ENCODE data around the gene EEF1AKMT1.
"Not testable (repeated sequence)": the region's sequence is repeated elsewhere in the genome, so short reads cannot be mapped to it uniquely, and the experiment has no call there.

The EEF1AKMT1 gene

GRCh38 chr13:20686167-20686566 lies 87.6 kb downstream of the EEF1AKMT1 start:
- POLR2A ChIA-PET (ENCODE audit: low non-redundant PET): no interaction called here
- no peak overlapping the region for H3K27ac ChIP-seq
- CTCF ChIA-PET: no interaction called here
- no peak for TF ChIP-seq CTCF (conservative IDR thresholded peaks at IDR 0.05; ENCODE audit: low read depth)
- DNase-seq (ENCODE audit: low spot score): no peak

DNA sequence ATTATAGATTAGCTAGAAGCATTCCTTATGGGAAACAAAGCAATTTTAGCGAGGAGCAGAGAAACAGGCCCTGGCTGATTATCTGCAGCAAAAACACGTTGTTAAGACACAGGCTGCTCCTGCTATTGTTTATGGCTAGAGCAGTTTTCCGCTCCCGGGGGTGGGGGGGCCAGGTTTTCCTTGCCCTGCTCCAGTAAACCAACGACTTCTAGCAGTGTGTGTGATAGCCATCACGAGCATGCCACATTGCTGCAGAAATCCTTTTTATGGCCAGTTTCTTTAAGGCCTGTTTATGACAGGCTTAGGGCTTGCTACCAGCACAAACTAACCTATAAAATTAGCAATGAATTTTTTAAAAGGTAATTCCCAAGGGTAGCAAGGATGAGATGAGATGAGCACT lies 88.7 kb downstream of the EEF1AKMT1 start:
- no peak overlapping the region for H3K27ac ChIP-seq
- POLR2A ChIA-PET (ENCODE audit: low non-redundant PET): no interaction called here
- DNase-seq (ENCODE audit: low spot score): no peak
- no peak for TF ChIP-seq CTCF (conservative IDR thresholded peaks at IDR 0.05; ENCODE audit: low read depth)
- CTCF ChIA-PET: no interaction called here

- POLR2A ChIA-PET (ENCODE audit: low non-redundant PET): no interaction called here
- no peak for DNase-seq (ENCODE audit: low spot score)
- CTCF ChIA-PET: interaction anchor here (0.7 kb wide), 1 partner anchor 20 kb away, joined by 3 read pairs; no protein-coding TSS in a partner anchor
- no peak for TF ChIP-seq CTCF (conservative IDR thresholded peaks at IDR 0.05; ENCODE audit: low read depth)
- H3K27ac ChIP-seq: no peak overlapping the region
Measured at GRCh38 chr13:20684546-20684945, 89.2 kb downstream of the EEF1AKMT1 start.

GRCh38 chr13:20684041-20684440 lies 89.7 kb downstream of the EEF1AKMT1 start:
- no peak for DNase-seq (ENCODE audit: low spot score)
- H3K27ac ChIP-seq: no peak overlapping the region
- POLR2A ChIA-PET (ENCODE audit: low non-redundant PET): no interaction called here
- TF ChIP-seq CTCF (conservative IDR thresholded peaks at IDR 0.05; ENCODE audit: low read depth): no peak
- CTCF ChIA-PET: interaction anchor here (0.6 to 0.7 kb wide), 2 partner anchors 20 to 49 kb away, joined by 3 to 4 read pairs; no protein-coding TSS in a partner anchor

DNA sequence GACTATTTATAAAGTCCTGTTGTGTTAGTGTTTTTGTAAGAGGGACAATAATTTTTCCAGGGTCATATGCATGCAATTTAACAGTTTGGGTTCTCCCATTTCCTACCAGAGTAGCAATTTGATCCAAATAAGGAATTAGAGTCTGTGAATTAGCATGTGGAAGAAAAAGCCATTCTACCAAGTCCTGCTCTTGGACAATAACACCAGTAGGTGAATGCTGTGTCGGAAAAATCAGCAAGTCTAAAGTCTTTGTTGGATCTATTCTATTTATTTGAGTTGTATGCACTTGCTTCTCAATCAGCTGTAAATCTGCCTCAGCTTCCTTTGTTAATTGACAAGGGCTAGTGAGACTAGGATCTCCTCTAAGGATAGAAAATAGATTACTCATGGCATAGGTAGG lies 91.7 kb downstream of the EEF1AKMT1 start:
- CTCF ChIA-PET: no interaction called here

GRCh38 chr13:20681481-20681880 lies 92.3 kb downstream of the EEF1AKMT1 start:
- DNase-seq (ENCODE audit: low spot score): not testable (repeated sequence)

More for the DNA sequence above, 91.7 kb downstream of the EEF1AKMT1 start:
- no peak overlapping the region for H3K27ac ChIP-seq
- POLR2A ChIA-PET (ENCODE audit: low non-redundant PET): no interaction called here
- no peak for DNase-seq (ENCODE audit: low spot score)
- no peak for TF ChIP-seq CTCF (conservative IDR thresholded peaks at IDR 0.05; ENCODE audit: low read depth)

DNA sequence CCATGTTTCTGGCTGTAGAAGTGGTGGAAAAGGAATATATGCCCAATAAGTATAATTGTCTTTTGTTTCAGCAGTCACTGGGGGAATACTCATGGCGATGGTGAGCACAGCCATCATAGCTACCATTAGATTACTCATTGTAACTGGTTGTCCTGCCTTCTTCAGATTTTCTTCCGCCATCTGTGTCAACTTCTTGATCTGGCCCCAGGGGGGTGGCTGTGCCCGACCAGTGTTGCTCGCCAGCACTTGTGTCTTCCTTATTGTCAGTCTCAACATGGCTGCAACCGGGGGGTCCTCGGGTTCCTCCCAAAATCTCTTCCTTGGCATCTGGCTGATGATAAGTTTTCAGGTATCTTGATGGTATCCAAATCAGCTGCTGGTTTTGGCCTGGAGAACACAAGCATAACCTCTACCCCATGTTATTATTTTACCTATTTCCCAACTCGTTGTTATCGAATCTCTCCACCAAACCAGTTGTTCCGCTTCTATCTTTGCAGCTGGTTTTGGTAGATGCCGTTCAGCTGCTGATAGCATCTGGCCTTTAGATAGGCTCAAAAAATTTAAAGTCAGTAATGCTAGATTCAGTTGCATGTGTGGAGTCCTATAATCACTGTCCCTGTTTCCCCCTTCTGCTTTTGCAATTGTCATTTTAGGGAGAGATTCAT lies 93.2 kb downstream of the EEF1AKMT1 start:
- no peak overlapping the region for H3K27ac ChIP-seq
- POLR2A ChIA-PET (ENCODE audit: low non-redundant PET): no interaction called here
- CTCF ChIA-PET: no interaction called here
- no peak for DNase-seq (ENCODE audit: low spot score)
- no peak for TF ChIP-seq CTCF (conservative IDR thresholded peaks at IDR 0.05; ENCODE audit: low read depth)

More at GRCh38 chr13:20681481-20681880, 92.3 kb downstream of the EEF1AKMT1 start:
- H3K27ac ChIP-seq; CTCF ChIA-PET; POLR2A ChIA-PET (ENCODE audit: low non-redundant PET): not testable (repeated sequence)
